ENCODE data around the gene SDF4. TPM values are rescaled to one million over a fixed set of nuclear protein-coding genes. Genes with fewer than 3 reads are reported as not detected.

The SDF4 gene
- total RNA-seq, 1 experiment from 2014 or later, result 82.0 TPM

- no peaks in the 10 kb centered on the region for H3K36me3 Mint-ChIP-seq (ENCODE audit: insufficient read depth in 1 of 3, low read depth in 3 of 3)
Observed at GRCh38 chr1:1241588-1242219, 9.9 kb upstream of the SDF4 start.

More at GRCh38 chr1:1241588-1242219, 9.9 kb upstream of the SDF4 start:
- no peak overlapping the region for H4K8ac ChIP-seq (replicated peaks; ENCODE audit: insufficient read length, low read depth, low read length)
- H4K91ac ChIP-seq (ENCODE audit: insufficient read length, low read depth, low read length), result no peak overlapping the region
- no peaks in the 10 kb centered on the region for H3K79me1 ChIP-seq (ENCODE audit: insufficient read depth, low read depth, low read length, poor library complexity, severe bottlenecking)
- H3K27ac Mint-ChIP-seq, result no peak overlapping the region
- H3K9me3 Mint-ChIP-seq, result no peaks in the 10 kb centered on the region
- H3K23me2 ChIP-seq (ENCODE audit: insufficient read length, low read depth, low read length, poor library complexity, severe bottlenecking), result no peaks in the 10 kb centered on the region
- no peak overlapping the region for H2BK15ac ChIP-seq (ENCODE audit: low read depth, low read length)
- H3K56ac ChIP-seq (ENCODE audit: insufficient read length, low read depth, low read length), result no peak overlapping the region
- H3K9me3 ChIP-seq (ENCODE audit: control insufficient read depth, low read depth, low read length), result no peaks in the 10 kb centered on the region
- peaks cover 6% of the 10 kb centered on the region for H3K27me3 Mint-ChIP-seq (ENCODE audit: low read depth)
- no peak overlapping the region for H3K23ac ChIP-seq (ENCODE audit: insufficient read length, low read depth, low read length)
- H3K14ac ChIP-seq (ENCODE audit: insufficient read depth, low read length), result no peak overlapping the region
- H3K18ac ChIP-seq (ENCODE audit: insufficient read length, low read depth, low read length), result no peak overlapping the region
- H2BK120ac ChIP-seq (ENCODE audit: low read depth, low read length, poor library complexity, severe bottlenecking), result no peak overlapping the region
- H3K79me2 ChIP-seq (ENCODE audit: insufficient read depth, low read length), result no peaks in the 10 kb centered on the region
- H3T11ph ChIP-seq (ENCODE audit: low read length), result no peak overlapping the region
- TF ChIP-seq CTCF (conservative IDR thresholded peaks at IDR 0.05), result no peak
- H2AFZ ChIP-seq (ENCODE audit: low read length), result no peak overlapping the region
- peaks cover 0 to 9% of the 10 kb centered on the region in 2 experiments for H3K4me1 Mint-ChIP-seq
- H3K27ac ChIP-seq (ENCODE audit: insufficient read length, low read depth, low read length), result no peak overlapping the region
- no peak overlapping the region for H3K4ac ChIP-seq (ENCODE audit: low read depth, low read length)
- no peak overlapping the region for H3K4me3 Mint-ChIP-seq
- H2BK20ac ChIP-seq (ENCODE audit: low read depth, low read length, poor library complexity, severe bottlenecking), result no peak overlapping the region
- H2BK12ac ChIP-seq (ENCODE audit: insufficient read length, low read depth, low read length), result no peak overlapping the region
- no peaks in the 10 kb centered on the region for H4K20me1 ChIP-seq (ENCODE audit: control insufficient read depth, insufficient read depth, insufficient read length)
- no CpG with 5 or more reads among the region's 26 CpGs for WGBS (ENCODE audit: extremely low coverage, insufficient read length, low lambda C conversion rate)
- no peak overlapping the region for H2BK5ac ChIP-seq (ENCODE audit: insufficient read length, low read length)
- no peaks in the 10 kb centered on the region for H3K27me3 ChIP-seq (ENCODE audit: insufficient read depth, low read length)
- H2AK5ac ChIP-seq (ENCODE audit: insufficient read length, low read length), result no peak overlapping the region
- no peak overlapping the region for H3K9ac ChIP-seq (ENCODE audit: extremely low read depth, insufficient read length, low read length)
- no peak for DNase-seq
- H3K4me1 ChIP-seq (ENCODE audit: insufficient read depth, low read length), result no peaks in the 10 kb centered on the region
- no peak overlapping the region for H4K5ac ChIP-seq (ENCODE audit: insufficient read length, low read depth, low read length)
- no peak overlapping the region for H3K4me2 ChIP-seq (ENCODE audit: insufficient read depth, insufficient read length, low read length)

Data from H9 (cell line).